Prostate gland (tissue), 2 donors: ENCODE results near the gene COL6A1.

Source experiments
- CTCF ChIP-seq, 4 experiments: fragments of 200-600 bp in 2 of 4; fragments of 450-650 bp in 2 of 4; sonication (generic) in 2 of 4; IDR thresholded peaks; 1 replicate in 3 of 4; 2 replicates in 1 of 4; pipeline ENCODE4 v1.5.1; 2016 to 2019; ENCODE audit warnings: antibody characterized with exemption in 4 of 4, mild to moderate bottlenecking in 2 of 4, moderate library complexity in 2 of 4
- POLR2AphosphoS5 ChIP-seq: sonication (generic); formaldehyde crosslinking; IDR thresholded peaks from one replicate; pipeline ENCODE4 v1.6.1; 2017; ENCODE audit warnings: antibody characterized with exemption

- TF ChIP-seq POLR2AphosphoS5 = no peak
- no peak for TF ChIP-seq CTCF (IDR thresholded peaks at IDR 0.05)
Measured at GRCh38 chr21:46011267-46011967, 29.8 kb downstream of the COL6A1 start.
